Measurements from ENCODE around the gene FILIP1L.
"Not testable (repeated sequence)": the region's sequence is repeated elsewhere in the genome, so short reads cannot be mapped to it uniquely, and the experiment has no call there.

The FILIP1L gene

GRCh38 chr3:100073714-100074307 is 40.5 kb downstream of the FILIP1L start:
- DNase-seq (ENCODE audit: low read depth in 3 of 3): no peak

GRCh38 chr3:100073049-100073713 is 41.1 kb downstream of the FILIP1L start:
- no peak for DNase-seq (ENCODE audit: low read depth in 3 of 3)

GRCh38 chr3:100072326-100073048 is 41.8 kb downstream of the FILIP1L start:
- DNase-seq (ENCODE audit: low read depth in 3 of 3): no peak

GRCh38 chr3:100069472-100069871 is 44.8 kb downstream of the FILIP1L start:
- no peak for DNase-seq (ENCODE audit: low read depth in 3 of 3)

GRCh38 chr3:100068826-100069225 is 45.5 kb downstream of the FILIP1L start:
- DNase-seq (ENCODE audit: low read depth in 3 of 3): peak; percentile 65 to 77 (median 68)

GRCh38 chr3:100067589-100067988 is 46.7 kb downstream of the FILIP1L start:
- DNase-seq (ENCODE audit: low read depth in 3 of 3): no peak

- no peak for DNase-seq (ENCODE audit: low read depth in 3 of 3)
Observed at GRCh38 chr3:100063929-100064461, 50.3 kb downstream of the FILIP1L start.

- DNase-seq (ENCODE audit: low read depth in 3 of 3): no peak
Observed at GRCh38 chr3:100062665-100063064, 51.6 kb downstream of the FILIP1L start.

GRCh38 chr3:100060685-100061484 is 53.4 kb downstream of the FILIP1L start:
- no peak for DNase-seq (ENCODE audit: low read depth in 3 of 3)

- no peak for DNase-seq (ENCODE audit: low read depth in 3 of 3)
Observed at GRCh38 chr3:100059472-100059871, 54.8 kb downstream of the FILIP1L start.

- no peak for DNase-seq (ENCODE audit: low read depth in 3 of 3)
Observed at GRCh38 chr3:100057716-100058575, 56.4 kb downstream of the FILIP1L start.

GRCh38 chr3:100053951-100054620 is 60.2 kb downstream of the FILIP1L start:
- no peak for DNase-seq (ENCODE audit: low read depth in 3 of 3)

GRCh38 chr3:100051513-100051912 is 62.8 kb downstream of the FILIP1L start:
- not testable (repeated sequence) for DNase-seq (ENCODE audit: low read depth in 3 of 3)

- DNase-seq (ENCODE audit: low read depth in 3 of 3): no peak
Observed at GRCh38 chr3:100048248-100048647, 66.1 kb downstream of the FILIP1L start.

- DNase-seq (ENCODE audit: low read depth in 3 of 3): no peak
Observed at GRCh38 chr3:100047455-100048141, 66.7 kb downstream of the FILIP1L start.

GRCh38 chr3:100046986-100047385 is 67.3 kb downstream of the FILIP1L start:
- no peak for DNase-seq (ENCODE audit: low read depth in 3 of 3)

GRCh38 chr3:100045696-100046095 is 68.6 kb downstream of the FILIP1L start:
- DNase-seq (ENCODE audit: low read depth in 3 of 3): no peak

- DNase-seq (ENCODE audit: low read depth in 3 of 3): no peak
Observed at GRCh38 chr3:100044369-100044768, 69.9 kb downstream of the FILIP1L start.

GRCh38 chr3:100043271-100043670 is 71.0 kb downstream of the FILIP1L start:
- DNase-seq (ENCODE audit: low read depth in 3 of 3): no peak

All from stimulated activated CD4-positive, alpha-beta T cell treated with anti-CD3 and anti-CD28 coated beads, TNF-alpha, amount 100 ng/mL, for 48 hours (primary cell).